ENCODE measurements around the gene TRABD2B. TPM values are rescaled to one million over a fixed set of nuclear protein-coding genes. Genes with fewer than 3 reads are reported as not detected.

The TRABD2B gene
- total and polyA plus RNA-seq, 2 experiments from 2014 or later: 1.6 to 2.0 TPM

DNA sequence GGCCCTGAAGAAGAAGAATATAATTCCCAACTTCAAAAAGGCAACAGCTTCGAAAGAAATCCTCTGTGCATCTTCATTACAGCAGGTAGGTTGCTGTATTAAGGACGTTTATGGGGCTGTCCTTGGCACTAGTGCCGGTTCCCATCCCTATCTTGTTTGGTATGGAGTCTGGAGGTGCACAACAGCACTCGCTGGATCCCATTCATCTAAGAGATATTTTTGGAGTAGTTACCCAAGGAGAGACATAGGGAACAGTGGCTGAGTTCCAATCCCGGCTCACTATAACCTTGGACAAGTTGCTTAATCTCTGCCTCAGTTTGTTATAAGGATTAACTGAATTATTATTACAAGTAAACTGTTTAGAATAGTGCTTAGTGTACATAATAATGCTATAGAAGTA, 106.4 kb downstream of the TRABD2B start:
- H3K4me3 Mint-ChIP-seq: no peak overlapping the region
- no peaks in the 10 kb centered on the region for H3K36me3 ChIP-seq (ENCODE audit: insufficient read depth)
- ATAC-seq: no peak
- TF ChIP-seq, protein P1, sequence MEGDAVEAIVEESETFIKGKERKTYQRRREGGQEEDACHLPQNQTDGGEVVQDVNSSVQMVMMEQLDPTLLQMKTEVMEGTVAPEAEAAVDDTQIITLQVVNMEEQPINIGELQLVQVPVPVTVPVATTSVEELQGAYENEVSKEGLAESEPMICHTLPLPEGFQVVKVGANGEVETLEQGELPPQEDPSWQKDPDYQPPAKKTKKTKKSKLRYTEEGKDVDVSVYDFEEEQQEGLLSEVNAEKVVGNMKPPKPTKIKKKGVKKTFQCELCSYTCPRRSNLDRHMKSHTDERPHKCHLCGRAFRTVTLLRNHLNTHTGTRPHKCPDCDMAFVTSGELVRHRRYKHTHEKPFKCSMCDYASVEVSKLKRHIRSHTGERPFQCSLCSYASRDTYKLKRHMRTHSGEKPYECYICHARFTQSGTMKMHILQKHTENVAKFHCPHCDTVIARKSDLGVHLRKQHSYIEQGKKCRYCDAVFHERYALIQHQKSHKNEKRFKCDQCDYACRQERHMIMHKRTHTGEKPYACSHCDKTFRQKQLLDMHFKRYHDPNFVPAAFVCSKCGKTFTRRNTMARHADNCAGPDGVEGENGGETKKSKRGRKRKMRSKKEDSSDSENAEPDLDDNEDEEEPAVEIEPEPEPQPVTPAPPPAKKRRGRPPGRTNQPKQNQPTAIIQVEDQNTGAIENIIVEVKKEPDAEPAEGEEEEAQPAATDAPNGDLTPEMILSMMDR (conservative IDR thresholded peaks at IDR 0.05; ENCODE audit: low read depth in 2 of 2): no peak
- TF ChIP-seq EZH2 (IDR thresholded peaks at IDR 0.05; ENCODE audit: low read depth, unreplicated experiment): no peak
- no peak for TF ChIP-seq JUNB (IDR thresholded peaks at IDR 0.05; ENCODE audit: unreplicated experiment)
- TF ChIP-seq, protein P2, sequence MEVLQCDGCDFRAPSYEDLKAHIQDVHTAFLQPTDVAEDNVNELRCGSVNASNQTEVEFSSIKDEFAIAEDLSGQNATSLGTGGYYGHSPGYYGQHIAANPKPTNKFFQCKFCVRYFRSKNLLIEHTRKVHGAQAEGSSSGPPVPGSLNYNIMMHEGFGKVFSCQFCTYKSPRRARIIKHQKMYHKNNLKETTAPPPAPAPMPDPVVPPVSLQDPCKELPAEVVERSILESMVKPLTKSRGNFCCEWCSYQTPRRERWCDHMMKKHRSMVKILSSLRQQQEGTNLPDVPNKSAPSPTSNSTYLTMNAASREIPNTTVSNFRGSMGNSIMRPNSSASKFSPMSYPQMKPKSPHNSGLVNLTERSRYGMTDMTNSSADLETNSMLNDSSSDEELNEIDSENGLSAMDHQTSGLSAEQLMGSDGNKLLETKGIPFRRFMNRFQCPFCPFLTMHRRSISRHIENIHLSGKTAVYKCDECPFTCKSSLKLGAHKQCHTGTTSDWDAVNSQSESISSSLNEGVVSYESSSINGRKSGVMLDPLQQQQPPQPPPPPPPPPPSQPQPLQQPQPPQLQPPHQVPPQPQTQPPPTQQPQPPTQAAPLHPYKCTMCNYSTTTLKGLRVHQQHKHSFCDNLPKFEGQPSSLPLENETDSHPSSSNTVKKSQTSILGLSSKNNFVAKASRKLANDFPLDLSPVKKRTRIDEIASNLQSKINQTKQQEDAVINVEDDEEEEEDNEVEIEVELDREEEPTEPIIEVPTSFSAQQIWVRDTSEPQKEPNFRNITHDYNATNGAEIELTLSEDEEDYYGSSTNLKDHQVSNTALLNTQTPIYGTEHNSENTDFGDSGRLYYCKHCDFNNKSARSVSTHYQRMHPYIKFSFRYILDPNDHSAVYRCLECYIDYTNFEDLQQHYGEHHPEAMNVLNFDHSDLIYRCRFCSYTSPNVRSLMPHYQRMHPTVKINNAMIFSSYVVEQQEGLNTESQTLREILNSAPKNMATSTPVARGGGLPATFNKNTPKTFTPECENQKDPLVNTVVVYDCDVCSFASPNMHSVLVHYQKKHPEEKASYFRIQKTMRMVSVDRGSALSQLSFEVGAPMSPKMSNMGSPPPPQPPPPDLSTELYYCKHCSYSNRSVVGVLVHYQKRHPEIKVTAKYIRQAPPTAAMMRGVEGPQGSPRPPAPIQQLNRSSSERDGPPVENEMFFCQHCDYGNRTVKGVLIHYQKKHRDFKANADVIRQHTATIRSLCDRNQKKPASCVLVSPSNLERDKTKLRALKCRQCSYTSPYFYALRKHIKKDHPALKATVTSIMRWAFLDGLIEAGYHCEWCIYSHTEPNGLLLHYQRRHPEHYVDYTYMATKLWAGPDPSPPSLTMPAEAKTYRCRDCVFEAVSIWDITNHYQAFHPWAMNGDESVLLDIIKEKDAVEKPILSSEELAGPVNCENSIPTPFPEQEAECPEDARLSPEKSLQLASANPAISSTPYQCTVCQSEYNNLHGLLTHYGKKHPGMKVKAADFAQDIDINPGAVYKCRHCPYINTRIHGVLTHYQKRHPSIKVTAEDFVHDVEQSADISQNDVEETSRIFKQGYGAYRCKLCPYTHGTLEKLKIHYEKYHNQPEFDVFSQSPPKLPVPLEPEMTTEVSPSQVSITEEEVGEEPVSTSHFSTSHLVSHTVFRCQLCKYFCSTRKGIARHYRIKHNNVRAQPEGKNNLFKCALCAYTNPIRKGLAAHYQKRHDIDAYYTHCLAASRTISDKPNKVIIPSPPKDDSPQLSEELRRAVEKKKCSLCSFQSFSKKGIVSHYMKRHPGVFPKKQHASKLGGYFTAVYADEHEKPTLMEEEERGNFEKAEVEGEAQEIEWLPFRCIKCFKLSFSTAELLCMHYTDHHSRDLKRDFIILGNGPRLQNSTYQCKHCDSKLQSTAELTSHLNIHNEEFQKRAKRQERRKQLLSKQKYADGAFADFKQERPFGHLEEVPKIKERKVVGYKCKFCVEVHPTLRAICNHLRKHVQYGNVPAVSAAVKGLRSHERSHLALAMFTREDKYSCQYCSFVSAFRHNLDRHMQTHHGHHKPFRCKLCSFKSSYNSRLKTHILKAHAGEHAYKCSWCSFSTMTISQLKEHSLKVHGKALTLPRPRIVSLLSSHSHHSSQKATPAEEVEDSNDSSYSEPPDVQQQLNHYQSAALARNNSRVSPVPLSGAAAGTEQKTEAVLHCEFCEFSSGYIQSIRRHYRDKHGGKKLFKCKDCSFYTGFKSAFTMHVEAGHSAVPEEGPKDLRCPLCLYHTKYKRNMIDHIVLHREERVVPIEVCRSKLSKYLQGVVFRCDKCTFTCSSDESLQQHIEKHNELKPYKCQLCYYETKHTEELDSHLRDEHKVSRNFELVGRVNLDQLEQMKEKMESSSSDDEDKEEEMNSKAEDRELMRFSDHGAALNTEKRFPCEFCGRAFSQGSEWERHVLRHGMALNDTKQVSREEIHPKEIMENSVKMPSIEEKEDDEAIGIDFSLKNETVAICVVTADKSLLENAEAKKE (CRISPR knock-in tag; IDR thresholded peaks at IDR 0.05): no peak
- no peak for TF ChIP-seq ZNF114 (CRISPR knock-in tag; IDR thresholded peaks at IDR 0.05)
- TF ChIP-seq POLR2AphosphoS5 (IDR thresholded peaks at IDR 0.05; ENCODE audit: low read depth): no peak
- no peak for TF ChIP-seq ZNF331 (CRISPR knock-in tag; IDR thresholded peaks at IDR 0.05; ENCODE audit: low read depth)
- TF ChIP-seq, protein P3, sequence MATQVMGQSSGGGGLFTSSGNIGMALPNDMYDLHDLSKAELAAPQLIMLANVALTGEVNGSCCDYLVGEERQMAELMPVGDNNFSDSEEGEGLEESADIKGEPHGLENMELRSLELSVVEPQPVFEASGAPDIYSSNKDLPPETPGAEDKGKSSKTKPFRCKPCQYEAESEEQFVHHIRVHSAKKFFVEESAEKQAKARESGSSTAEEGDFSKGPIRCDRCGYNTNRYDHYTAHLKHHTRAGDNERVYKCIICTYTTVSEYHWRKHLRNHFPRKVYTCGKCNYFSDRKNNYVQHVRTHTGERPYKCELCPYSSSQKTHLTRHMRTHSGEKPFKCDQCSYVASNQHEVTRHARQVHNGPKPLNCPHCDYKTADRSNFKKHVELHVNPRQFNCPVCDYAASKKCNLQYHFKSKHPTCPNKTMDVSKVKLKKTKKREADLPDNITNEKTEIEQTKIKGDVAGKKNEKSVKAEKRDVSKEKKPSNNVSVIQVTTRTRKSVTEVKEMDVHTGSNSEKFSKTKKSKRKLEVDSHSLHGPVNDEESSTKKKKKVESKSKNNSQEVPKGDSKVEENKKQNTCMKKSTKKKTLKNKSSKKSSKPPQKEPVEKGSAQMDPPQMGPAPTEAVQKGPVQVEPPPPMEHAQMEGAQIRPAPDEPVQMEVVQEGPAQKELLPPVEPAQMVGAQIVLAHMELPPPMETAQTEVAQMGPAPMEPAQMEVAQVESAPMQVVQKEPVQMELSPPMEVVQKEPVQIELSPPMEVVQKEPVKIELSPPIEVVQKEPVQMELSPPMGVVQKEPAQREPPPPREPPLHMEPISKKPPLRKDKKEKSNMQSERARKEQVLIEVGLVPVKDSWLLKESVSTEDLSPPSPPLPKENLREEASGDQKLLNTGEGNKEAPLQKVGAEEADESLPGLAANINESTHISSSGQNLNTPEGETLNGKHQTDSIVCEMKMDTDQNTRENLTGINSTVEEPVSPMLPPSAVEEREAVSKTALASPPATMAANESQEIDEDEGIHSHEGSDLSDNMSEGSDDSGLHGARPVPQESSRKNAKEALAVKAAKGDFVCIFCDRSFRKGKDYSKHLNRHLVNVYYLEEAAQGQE (IDR thresholded peaks at IDR 0.05; ENCODE audit: unreplicated experiment): no peak
- TF ChIP-seq NANOG (IDR thresholded peaks at IDR 0.05; ENCODE audit: borderline replicate concordance): no peak
- no peak for TF ChIP-seq EZH2phosphoT487 (IDR thresholded peaks at IDR 0.05; ENCODE audit: unreplicated experiment)
- TF ChIP-seq STAT1 (IDR thresholded peaks at IDR 0.05; ENCODE audit: unreplicated experiment): no peak
- TF ChIP-seq, protein P4, sequence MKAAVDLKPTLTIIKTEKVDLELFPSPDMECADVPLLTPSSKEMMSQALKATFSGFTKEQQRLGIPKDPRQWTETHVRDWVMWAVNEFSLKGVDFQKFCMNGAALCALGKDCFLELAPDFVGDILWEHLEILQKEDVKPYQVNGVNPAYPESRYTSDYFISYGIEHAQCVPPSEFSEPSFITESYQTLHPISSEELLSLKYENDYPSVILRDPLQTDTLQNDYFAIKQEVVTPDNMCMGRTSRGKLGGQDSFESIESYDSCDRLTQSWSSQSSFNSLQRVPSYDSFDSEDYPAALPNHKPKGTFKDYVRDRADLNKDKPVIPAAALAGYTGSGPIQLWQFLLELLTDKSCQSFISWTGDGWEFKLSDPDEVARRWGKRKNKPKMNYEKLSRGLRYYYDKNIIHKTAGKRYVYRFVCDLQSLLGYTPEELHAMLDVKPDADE (IDR thresholded peaks at IDR 0.05): no peak
- no peak for TF ChIP-seq CREB1 (CRISPR knock-in tag; IDR thresholded peaks at IDR 0.05; ENCODE audit: low read depth)
- no peaks in the 10 kb centered on the region for H3K9me3 Mint-ChIP-seq
- H3K79me2 ChIP-seq (replicated peaks; ENCODE audit: insufficient read depth): no peaks in the 10 kb centered on the region
- peaks cover 3% of the 10 kb centered on the region; the same call in 1 of the 2 replicates for H4K20me1 ChIP-seq (replicated peaks; ENCODE audit: insufficient read depth)
- H3K4me1 ChIP-seq (ENCODE audit: insufficient read depth): peaks cover 29% of the 10 kb centered on the region
- no peak overlapping the region for H3K4me3 ChIP-seq
- H3K4me1 Mint-ChIP-seq: peaks cover 35% of the 10 kb centered on the region
- H3K27ac Mint-ChIP-seq: no peak overlapping the region
- no peaks in the 10 kb centered on the region for H3K27me3 ChIP-seq (ENCODE audit: insufficient read depth)
- H3F3A ChIP-seq (replicated peaks; ENCODE audit: low read depth): no peaks in the 10 kb centered on the region
- DNase-seq (ENCODE audit: low spot score): no peak
- H3K9me2 ChIP-seq (ENCODE audit: insufficient read depth): no peaks in the 10 kb centered on the region
- no peaks in the 10 kb centered on the region for H3K27me3 Mint-ChIP-seq (ENCODE audit: insufficient read depth, low read depth, poor library complexity)
- H3K4me2 ChIP-seq: no peak overlapping the region
- H3K27ac ChIP-seq (ENCODE audit: low read depth): no peak overlapping the region
- no peaks in the 10 kb centered on the region for H3K36me3 Mint-ChIP-seq (ENCODE audit: low read depth)
- H2AFZ ChIP-seq: no peak overlapping the region
